Small intestine (tissue), 4 donors: ENCODE results near the gene ERC1. TPM values are rescaled to one million over a fixed set of nuclear protein-coding genes. Genes with fewer than 3 reads are reported as not detected.

Source experiments
- polyA plus RNA-seq, 4 donors: library from polyadenylated mRNA; stranded (reverse) in 3 of 4; unstranded in 1 of 4; fragments of 200-250 nt in 3 of 4; fragments of 120-200 nt in 1 of 4; gene quantifications; one replicate each; pipeline versions ENCODE4 v1.2.1 to v1.2.3, GENCODE V29; 2013
- donor health status: healthy with polysubstance abuse.
- donor health status: Bipolar disorder and iron deficiency.
- donor health status: healthy.

The ERC1 gene
- polyA plus RNA-seq, 4 donors, result 1.8 to 16.7 (median 6.1) TPM

Other genes starting within 250 kb of the ERC1 start
- 10 to 100 TPM; 12.7 to 48.4 (median 20.2) TPM for gene WNK1, start 238.6 kb upstream of the ERC1 start, polyA plus RNA-seq
- gene RAD52, start 41.5 kb upstream of the ERC1 start, polyA plus RNA-seq, result 10 to 100 TPM in 2 of 4 donors, 1 to 10 TPM in 2; 3.2 to 28.1 (median 10.3) TPM